Ovary (tissue), 1 donor: ENCODE results near the gene ATP2A2.

Source experiments
- EP300 ChIP-seq: sonication (generic); formaldehyde crosslinking; IDR thresholded peaks from one replicate; pipeline ENCODE4 v1.6.1; 2017; ENCODE audit warnings: antibody characterized with exemption
- POLR2A ChIP-seq: fragments of 450-650 bp; IDR thresholded peaks from one replicate; pipeline ENCODE4 v1.6.1; 2017; ENCODE audit warnings: antibody characterized with exemption, mild to moderate bottlenecking, moderate library complexity

DNA sequence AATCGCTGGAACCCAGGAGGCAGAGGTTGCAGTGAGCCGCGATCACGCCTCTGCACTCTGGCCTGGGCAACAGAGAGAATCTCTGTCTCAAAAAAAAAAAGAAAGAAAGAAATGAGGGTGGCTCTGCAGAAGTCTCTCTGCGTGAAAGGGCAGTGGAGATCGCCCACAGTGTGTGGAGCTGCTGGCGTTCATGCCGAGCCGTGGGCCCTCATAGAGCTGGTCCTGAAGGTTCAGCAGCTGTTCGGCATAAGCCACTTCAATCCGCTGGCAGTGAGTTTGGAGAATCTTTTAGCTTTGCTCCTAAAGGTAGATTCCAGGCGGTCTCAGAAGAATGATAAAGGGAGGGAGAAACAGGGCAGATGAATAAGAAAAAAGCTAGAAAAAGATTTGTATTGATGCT, 36.7 kb upstream of the ATP2A2 start:
- TF ChIP-seq EP300 (no peak), POLR2A (no peak)
